H1 (cell line): ENCODE results near the gene HDC. TPM values are rescaled to one million over a fixed set of nuclear protein-coding genes. Genes with fewer than 3 reads are reported as not detected.

Experiments used
- CTCF ChIA-PET: fragments of 300-600 bp; sonication (Branson Sonifier 250); formaldehyde crosslinking; loops from one replicate; lab custom pipeline; 2021; ENCODE audit not compliant: partially characterized antibody; lab: Charles Lee
- POLR2A ChIA-PET: fragments of 300-600 bp; sonication (Branson Sonifier 250); formaldehyde crosslinking; loops from one replicate; lab custom pipeline; 2021; ENCODE audit warnings: inconsistent platforms; ENCODE audit not compliant: partially characterized antibody; lab: Charles Lee
- DNase-seq, 2 experiments: peaks; one replicate each; pipeline versions ENCODE4 v3.0.0 to v3.0.0-alpha.2; 2010 to 2022; ENCODE audit warnings: low spot score in 2 of 2, low read depth in 1 of 2, mixed read lengths in 1 of 2
- FAIRE-seq: peaks from 2 replicates; lab custom pipeline; 2011; peaks lifted over from hg19 to GRCh38; lab: Jason Lieb, UNC
- H2AFZ ChIP-seq: 2 replicates; pipeline ENCODE4 v1.8.1; 2012; ENCODE audit warnings: low read length, inconsistent platforms
- H2AK5ac ChIP-seq: 2 replicates; pipeline ENCODE4 v1.6.1; 2013; ENCODE audit warnings: low read depth, low read length
- H2BK120ac ChIP-seq: replicated peaks from 2 replicates; pipeline ENCODE3; 2013; ENCODE audit warnings: low read depth, low read length, inconsistent platforms
- H2BK12ac ChIP-seq: 2 replicates; pipeline ENCODE4 v1.6.1; 2013; ENCODE audit warnings: low read depth, low read length
- H2BK15ac ChIP-seq: 2 replicates; pipeline ENCODE4 v1.6.1; 2013; ENCODE audit warnings: low read length
- H2BK20ac ChIP-seq: 2 replicates; pipeline ENCODE4 v1.6.1; 2013; ENCODE audit warnings: low read length
- H2BK5ac ChIP-seq: 2 replicates; pipeline ENCODE4 v1.6.1; 2013; ENCODE audit warnings: low read depth, low read length
- H3K14ac ChIP-seq: 2 replicates; pipeline ENCODE4 v1.6.1; 2013; ENCODE audit warnings: inconsistent platforms; ENCODE audit not compliant: insufficient read length
- H3K18ac ChIP-seq: 2 replicates; pipeline ENCODE4 v1.6.1; 2013; ENCODE audit warnings: low read length; ENCODE audit errors: extremely low read depth
- H3K23ac ChIP-seq: 2 replicates; pipeline ENCODE4 v1.6.1; 2013; ENCODE audit warnings: inconsistent platforms; ENCODE audit not compliant: insufficient read length
- H3K23me2 ChIP-seq: 2 replicates; pipeline ENCODE4 v1.6.1; 2013; ENCODE audit warnings: low read depth, low read length
- H3K27ac ChIP-seq: 2 replicates; pipeline ENCODE4 v1.6.1; 2011; ENCODE audit warnings: low read depth, low read length, inconsistent platforms
- H3K27me3 ChIP-seq, 4 experiments: replicated peaks in 1 of 4; 1 replicate in 1 of 4; 2 replicates in 3 of 4; pipeline versions ENCODE4 v1.6.1 to v1.8.1; 2011 to 2013; ENCODE audit warnings: low read length in 3 of 4, mild to moderate bottlenecking in 3 of 4, inconsistent platforms in 2 of 4, mixed read lengths in 2 of 4, moderate library complexity in 1 of 4; ENCODE audit not compliant: control insufficient read depth in 3 of 4, insufficient read depth in 3 of 4; ENCODE audit errors: extremely low read depth in 1 of 4
- H3K36me3 ChIP-seq, 4 experiments: 2 replicates each; pipeline versions ENCODE4 v1.6.1 to v1.8.1; 2011 to 2013; ENCODE audit warnings: mild to moderate bottlenecking in 4 of 4, low read length in 3 of 4, moderate library complexity in 2 of 4, control low read depth in 1 of 4, inconsistent platforms in 1 of 4; ENCODE audit not compliant: insufficient read depth in 4 of 4, control insufficient read depth in 2 of 4
- H3K4ac ChIP-seq: replicated peaks from 2 replicates; pipeline ENCODE3; 2013; ENCODE audit warnings: low read length, low read depth, mixed read lengths, inconsistent platforms; ENCODE audit not compliant: insufficient read length
- H3K4me1 ChIP-seq, 4 experiments: replicated peaks in 1 of 4; 1 replicate in 1 of 4; 2 replicates in 3 of 4; pipeline versions ENCODE4 v1.6.1 to v1.8.1; 2011 to 2013; ENCODE audit warnings: low read length in 3 of 4, inconsistent platforms in 2 of 4, mixed read lengths in 1 of 4; ENCODE audit not compliant: insufficient read depth in 4 of 4, control insufficient read depth in 3 of 4
- H3K4me2 ChIP-seq, 2 experiments: 2 replicates each; pipeline versions ENCODE4 v1.6.1 to v1.8.1; 2011 to 2013; ENCODE audit warnings: low read depth in 2 of 2, low read length in 2 of 2, control low read depth in 1 of 2, inconsistent platforms in 1 of 2, mild to moderate bottlenecking in 1 of 2; ENCODE audit not compliant: insufficient read depth in 1 of 2
- H3K4me3 ChIP-seq, 4 experiments: fragments of 200-600, 300-600 bp in 1 of 4; sonication (generic), shearing (Covaris generic), sonication (Bioruptor Twin) in 1 of 4; 2 replicates each; pipeline versions ENCODE4 v1.5.1 to v1.8.1; 2011 to 2016; ENCODE audit warnings: low read length in 4 of 4, low read depth in 3 of 4, control low read depth in 2 of 4, inconsistent platforms in 2 of 4, mild to moderate bottlenecking in 2 of 4, mixed read lengths in 1 of 4, moderate library complexity in 1 of 4; ENCODE audit not compliant: insufficient read depth in 2 of 4; ENCODE audit errors: extremely low read depth in 1 of 4
- H3K56ac ChIP-seq: replicated peaks from 2 replicates; pipeline ENCODE3; 2013; ENCODE audit warnings: low read depth, mild to moderate bottlenecking, mixed read lengths, low read length, inconsistent platforms; ENCODE audit not compliant: insufficient read length
- H3K79me1 ChIP-seq: 2 replicates; pipeline ENCODE4 v1.6.1; 2013; ENCODE audit warnings: low read depth, low read length, control low read depth
- H3K79me2 ChIP-seq, 2 experiments: 2 replicates each; pipeline versions ENCODE4 v1.6.1 to v1.8.1; 2012 to 2013; ENCODE audit warnings: low read length in 2 of 2, mild to moderate bottlenecking in 2 of 2, inconsistent platforms in 1 of 2; ENCODE audit not compliant: insufficient read depth in 2 of 2, control insufficient read depth in 1 of 2
- H3K9ac ChIP-seq, 4 experiments: replicated peaks in 1 of 4; 1 replicate in 1 of 4; 2 replicates in 3 of 4; pipeline versions ENCODE4 v1.6.1 to v1.8.1; 2011 to 2013; ENCODE audit warnings: low read depth in 3 of 4, low read length in 3 of 4, control low read depth in 2 of 4, mild to moderate bottlenecking in 2 of 4, moderate library complexity in 2 of 4, inconsistent platforms in 1 of 4; ENCODE audit errors: extremely low read depth in 1 of 4
- H3K9me3 ChIP-seq, 2 experiments: 2 replicates each; pipeline versions ENCODE4 v1.6.1 to v1.8.1; 2012 to 2013; ENCODE audit warnings: mild to moderate bottlenecking in 2 of 2, moderate library complexity in 2 of 2, control low read depth in 1 of 2, inconsistent platforms in 1 of 2, low read depth in 1 of 2, low read length in 1 of 2, mixed read lengths in 1 of 2; ENCODE audit not compliant: insufficient read depth in 2 of 2
- H4K20me1 ChIP-seq, 2 experiments: replicated peaks in 1 of 2; 2 replicates each; pipeline versions ENCODE3 to v1.8.1; 2011 to 2013; ENCODE audit warnings: inconsistent platforms in 2 of 2, low read length in 2 of 2, mild to moderate bottlenecking in 1 of 2; ENCODE audit not compliant: insufficient read depth in 2 of 2, control insufficient read depth in 1 of 2
- H4K5ac ChIP-seq: 2 replicates; pipeline ENCODE4 v1.6.1; 2013; ENCODE audit warnings: low read length, low read depth, mixed read lengths, inconsistent platforms; ENCODE audit not compliant: insufficient read length
- H4K8ac ChIP-seq: 2 replicates; pipeline ENCODE4 v1.8.0; 2013; ENCODE audit warnings: mild to moderate bottlenecking, moderate library complexity, low read length, inconsistent platforms; ENCODE audit not compliant: insufficient read depth; ENCODE audit errors: extremely low read depth
- H4K91ac ChIP-seq: replicated peaks from 2 replicates; pipeline ENCODE3; 2013; ENCODE audit warnings: low read length, mixed read lengths, inconsistent platforms; ENCODE audit not compliant: insufficient read length
- E2F6 ChIP-seq: IDR thresholded peaks from 2 replicates; pipeline ENCODE4 v1.6.1; 2012; ENCODE audit warnings: inconsistent platforms
- KDM4A ChIP-seq: IDR thresholded peaks from one replicate; pipeline ENCODE4 v1.7.1; 2012; ENCODE audit warnings: low read depth, mild to moderate bottlenecking, moderate library complexity, low read length, inconsistent platforms; ENCODE audit not compliant: severe bottlenecking
- MAX ChIP-seq: IDR thresholded peaks from 2 replicates; pipeline ENCODE4 v1.6.1; 2012; ENCODE audit warnings: inconsistent platforms
- SIN3A ChIP-seq, 2 experiments: IDR thresholded peaks in 1 of 2; conservative IDR thresholded peaks in 1 of 2; 2 replicates each; pipeline ENCODE4 v1.6.1; 2011 to 2012; ENCODE audit warnings: low read length in 2 of 2, improper control_type of control experiment in 1 of 2, low read depth in 1 of 2, mild to moderate bottlenecking in 1 of 2
- SUZ12 ChIP-seq: fragments of 200-600 bp; sonication (generic); IDR thresholded peaks from 2 replicates; pipeline ENCODE4 v1.6.1; 2012; ENCODE audit warnings: mild to moderate bottlenecking, inconsistent platforms, low read length, moderate library complexity, mixed read lengths
- TAF1 ChIP-seq: IDR thresholded peaks from 2 replicates; pipeline ENCODE4 v1.6.1; 2011; ENCODE audit warnings: mild to moderate bottlenecking, low read depth, low read length
- TBP ChIP-seq: IDR thresholded peaks from 2 replicates; pipeline ENCODE4 v1.6.1; 2011; ENCODE audit warnings: low read depth, low read length, improper control_type of control experiment
- USF2 ChIP-seq: IDR thresholded peaks from 2 replicates; pipeline ENCODE4 v1.6.1; 2011; ENCODE audit warnings: low read length, improper control_type of control experiment
- ZNF274 ChIP-seq: IDR thresholded peaks from 2 replicates; pipeline ENCODE4 v1.7.0; 2012; ENCODE audit warnings: low read length, borderline replicate concordance; ENCODE audit errors: extremely low read depth
- WGBS, 2 experiments: shearing (Covaris generic) in 1 of 2; methylation state at CpG; one replicate each; pipeline versions ENCODE4 v1.1.6 to v1.1.7; 2013 to 2015; ENCODE audit warnings: low lambda C conversion rate in 2 of 2, mixed read lengths in 2 of 2, inconsistent platforms in 1 of 2, low coverage in 1 of 2, missing lambda C conversion rate in 1 of 2; ENCODE audit not compliant: insufficient replicate concordance in 2 of 2, insufficient coverage in 1 of 2, insufficient read length in 1 of 2; ENCODE audit errors: extremely low coverage in 1 of 2, missing lambda C conversion rate in 1 of 2; 5-methylcytosine and 5-hydroxymethylcytosine counted together
- polyA plus RNA-seq, 7 experiments: library from polyadenylated mRNA; depleted of rRNA in 3 of 7; stranded (reverse) in 5 of 7; unstranded in 2 of 7; fragments of >200 nt in 5 of 7; fragments of 200-250 nt in 2 of 7; gene quantifications; 1 replicate in 5 of 7; 2 replicates in 1 of 7; 4 replicates in 1 of 7; pipeline versions ENCODE4 v1.2.1 to v1.2.3, GENCODE V29; 2011 to 2013; ENCODE audit warnings: missing spikeins in 2 of 7, mixed read lengths in 2 of 7
- total RNA-seq: library from RNA; stranded (reverse); fragmentation: NEBNext Ultra II Directional; extraction: Animal tissue kit (Norgen Biotek cat#: 25700); gene quantifications from 2 replicates; pipeline ENCODE4 v1.2.1, GENCODE V29; 2021

The HDC gene
- total and polyA plus RNA-seq, 2 of the 8 experiments (the other 6 are each of a cell fraction or from before 2014, with no cell fraction given), result 0.20 to 0.22 TPM

DNA sequence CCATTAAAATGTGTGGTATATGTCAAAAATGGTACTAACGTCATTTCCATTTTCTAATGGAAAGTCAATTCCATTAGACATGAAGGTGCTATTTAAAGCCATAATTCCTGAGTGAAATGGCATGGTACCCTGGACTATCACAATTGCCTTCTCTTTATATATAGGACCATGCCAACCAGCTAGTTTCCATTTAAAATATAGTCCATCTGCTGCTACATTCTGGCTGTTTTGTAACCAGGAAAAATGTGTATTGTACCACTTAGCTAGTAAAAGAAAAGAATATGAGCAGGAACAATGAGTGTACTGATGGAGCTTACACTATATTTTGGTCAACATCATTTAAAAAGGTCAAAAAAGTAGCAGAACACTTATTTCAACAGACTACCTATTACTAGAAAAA is 30.4 kb upstream of the HDC start:
- Histone ChIP-seq H3K4ac (no peak overlapping the region), H3K79me1 (no peaks in the 10 kb centered on the region), H3K9ac (no peak overlapping the region), H2BK12ac (no peak overlapping the region), H3K79me2 (no peaks in the 10 kb centered on the region), H3K9me3 (no peaks in the 10 kb centered on the region), H2BK5ac (no peak overlapping the region)
- TF ChIP-seq TAF1 (no peak), TBP (no peak), E2F6 (no peak), SIN3A (conservative IDR thresholded peaks at IDR 0.05 in 1 of 2, IDR thresholded peaks at IDR 0.05 in 1 of 2; ENCODE audit: low read depth in 1 of 2, low read length in 2 of 2) (no peak), USF2 (no peak), KDM4A (no peak), SUZ12 (no peak), MAX (no peak), ZNF274 (no peak)
- TF ChIP-seq, all 59 proteins: peak for 0
- ChIA-PET CTCF (interaction anchor here (0.7 kb wide), 1 partner anchor 463 kb away, joined by 4 read pairs; no protein-coding TSS in a partner anchor), POLR2A (no interaction called here)
- no peaks in the 10 kb centered on the region for H3K4me1 ChIP-seq
- H4K8ac ChIP-seq, result no peak overlapping the region
- H3K27me3 ChIP-seq, result no peaks in the 10 kb centered on the region
- no peak overlapping the region for H2BK15ac ChIP-seq
- FAIRE-seq, result no peak
- H3K23me2 ChIP-seq, result no peaks in the 10 kb centered on the region
- H3K4me2 ChIP-seq, result no peak overlapping the region
- no peak overlapping the region for H2BK120ac ChIP-seq
- no peak overlapping the region for H2BK20ac ChIP-seq
- H3K27ac ChIP-seq, result no peak overlapping the region
- H3K23ac ChIP-seq, result no peak overlapping the region
- 78% methylated on average over 1 of the region's 1 CpG; no CpG with 5 or more reads in 1 of the 2 experiments for WGBS, 2 experiments
- no peak overlapping the region for H3K56ac ChIP-seq
- H3K36me3 ChIP-seq, result peaks cover 0 to 16% (median 9%) of the 10 kb centered on the region in 4 experiments; a peak in 5 of 8 replicates
- no peak overlapping the region for H3K18ac ChIP-seq
- H4K5ac ChIP-seq, result no peak overlapping the region
- H2AFZ ChIP-seq, result no peak overlapping the region
- H3K14ac ChIP-seq, result no peak overlapping the region
- no peaks in the 10 kb centered on the region for H4K20me1 ChIP-seq
- no peak overlapping the region for H3K4me3 ChIP-seq
- no peak overlapping the region for H2AK5ac ChIP-seq
- DNase-seq, result no peak
- no peak overlapping the region for H4K91ac ChIP-seq
